GM21576 (cell line): ENCODE data around the gene GPATCH4.

Experiments
- ATAC-seq: cut with Tn5 transposase; IDR thresholded peaks from one replicate; pipeline ENCODE4 v1.9.1; 2021; ENCODE audit warnings: mild to moderate bottlenecking, moderate library complexity; ENCODE audit not compliant: unreplicated experiment

GPATCH4 gene

GRCh38 chr1:156551066-156551643, 50.1 kb downstream of the GPATCH4 start:
- no peak for ATAC-seq

- no peak for ATAC-seq
These were observed 50.9 kb downstream of the GPATCH4 start for GRCh38 chr1:156550346-156550745.

GRCh38 chr1:156549831-156550230, 51.4 kb downstream of the GPATCH4 start:
- no peak for ATAC-seq

GRCh38 chr1:156549390-156549789, 51.9 kb downstream of the GPATCH4 start:
- ATAC-seq, result no peak

- ATAC-seq, result no peak
These were observed 53.3 kb downstream of the GPATCH4 start for GRCh38 chr1:156547982-156548381.

GRCh38 chr1:156547434-156547833, 53.8 kb downstream of the GPATCH4 start:
- ATAC-seq, result no peak

- no peak for ATAC-seq
These were observed 55.0 kb downstream of the GPATCH4 start for GRCh38 chr1:156546267-156546666.

- ATAC-seq, result no peak
These were observed 56.6 kb downstream of the GPATCH4 start for GRCh38 chr1:156544592-156545102.
